Measurements from ENCODE around the gene VSTM2L.

- TF ChIP-seq POLR2A (IDR thresholded peaks at IDR 0.05; ENCODE audit: insufficient read depth in 1 of 2, low read depth in 2 of 2, low read length in 2 of 2) (no peak), NFE2L1 (CRISPR knock-in tag; IDR thresholded peaks at IDR 0.05; ENCODE audit: borderline replicate concordance) (no peak), FOXP4 (CRISPR knock-in tag; IDR thresholded peaks at IDR 0.05) (no peak), ZNF510 (CRISPR knock-in tag; IDR thresholded peaks at IDR 0.05; ENCODE audit: low read depth) (no peak)
These were observed 39.6 kb upstream of the VSTM2L start for GRCh38 chr20:37863289-37863688.

Measured in HepG2 (cell line).